ENCODE data around the gene PIK3C2A.

Gene PIK3C2A

GRCh38 chr11:17184882-17185587 is 22.8 kb downstream of the PIK3C2A start:
- no peak for DNase-seq (ENCODE audit: low spot score)
- TF ChIP-seq CTCF (IDR thresholded peaks at IDR 0.05; ENCODE audit: extremely low read depth, missing control alignments) = no peak

GRCh38 chr11:17183836-17184235 is 23.9 kb downstream of the PIK3C2A start:
- TF ChIP-seq CTCF (IDR thresholded peaks at IDR 0.05; ENCODE audit: extremely low read depth, missing control alignments) = no peak
- no peak for DNase-seq (ENCODE audit: low spot score)

GRCh38 chr11:17179970-17180369 is 27.8 kb downstream of the PIK3C2A start:
- TF ChIP-seq CTCF (IDR thresholded peaks at IDR 0.05; ENCODE audit: extremely low read depth, missing control alignments) = no peak
- DNase-seq (ENCODE audit: low spot score) = no peak

- TF ChIP-seq CTCF (IDR thresholded peaks at IDR 0.05; ENCODE audit: extremely low read depth, missing control alignments) = no peak
- no peak for DNase-seq (ENCODE audit: low spot score)
These were observed 34.5 kb downstream of the PIK3C2A start for GRCh38 chr11:17173332-17173731.

- DNase-seq (ENCODE audit: low spot score) = no peak
- TF ChIP-seq CTCF (IDR thresholded peaks at IDR 0.05; ENCODE audit: extremely low read depth, missing control alignments) = no peak
These were observed 35.9 kb downstream of the PIK3C2A start for GRCh38 chr11:17171916-17172315.

GRCh38 chr11:17171343-17171742 is 36.4 kb downstream of the PIK3C2A start:
- TF ChIP-seq CTCF (IDR thresholded peaks at IDR 0.05; ENCODE audit: extremely low read depth, missing control alignments) = no peak
- no peak for DNase-seq (ENCODE audit: low spot score)

- DNase-seq (ENCODE audit: low spot score) = no peak
These were observed 37.9 kb downstream of the PIK3C2A start for GRCh38 chr11:17169876-17170275.

More at GRCh38 chr11:17169876-17170275, 37.9 kb downstream of the PIK3C2A start:
- TF ChIP-seq CTCF (IDR thresholded peaks at IDR 0.05; ENCODE audit: extremely low read depth, missing control alignments) = no peak
